HCT116 (cell line): ENCODE measurements around the gene TTLL7. TPM values are rescaled to one million over a fixed set of nuclear protein-coding genes. Genes with fewer than 3 reads are reported as not detected.

Experiments used
- ATAC-seq: fragments of 200-7000 bp; cut with Tn5 transposase; 2 replicates; pipeline ENCODE4 v1.9.1; 2020; ENCODE audit warnings: mild to moderate bottlenecking, moderate library complexity
- BruUV-seq: library from RNA; stranded (reverse); fragments of 400-500 nt; replicated peaks from 2 replicates; lab custom pipeline; 2021; lab: Mats Ljungman, UMichigan
- CTCF ChIA-PET: fragments of 300-600 bp; sonication (Branson Sonifier 250); formaldehyde crosslinking; loops from one replicate; lab custom pipeline; 2021; ENCODE audit warnings: antibody characterized with exemption; lab: Charles Lee
- POLR2A ChIA-PET: fragments of 300-600, 350-600 bp; sonication (Branson Sonifier 250); formaldehyde crosslinking; loops from one replicate; lab custom pipeline; 2021; ENCODE audit warnings: antibody characterized with exemption; lab: Charles Lee
- RAD21 ChIA-PET, 2 experiments: fragments of 300-600 bp; sonication (Branson Sonifier 250); formaldehyde crosslinking; loops; one replicate each; lab custom pipeline; 2023; ENCODE audit warnings: low total read pairs in 2 of 2; ENCODE audit not compliant: uncharacterized antibody in 2 of 2, unreplicated experiment in 2 of 2, low non-redundant PET in 1 of 2; lab: Charles Lee
- DNase-seq: peaks from one replicate; pipeline ENCODE4 v3.0.0-alpha.2; 2010; ENCODE audit warnings: low read depth, low spot score
- H2AFZ ChIP-seq: fragments of 200-600 bp; shearing (Covaris generic), sonication (generic); 2 replicates; pipeline ENCODE4 v1.6.1; 2017; ENCODE audit warnings: low read depth, mixed run types, mixed read lengths, antibody characterized with exemption, low read length; ENCODE audit not compliant: poor library complexity, severe bottlenecking
- H3K27ac ChIP-seq: 2 replicates; pipeline ENCODE4 v1.5.1; 2012; ENCODE audit warnings: low read depth, low read length
- H3K27me3 ChIP-seq: fragments of 200-600 bp; sonication (generic); 2 replicates; pipeline ENCODE4 v1.6.1; 2016; ENCODE audit warnings: mixed run types, low read length, mixed read lengths; ENCODE audit not compliant: insufficient read depth
- H3K36me3 ChIP-seq, 2 experiments: fragments of 200-500 bp in 1 of 2; fragments of 200-600 bp in 1 of 2; sonication (Bioruptor generic) in 1 of 2; sonication (generic) in 1 of 2; 2 replicates each; pipeline versions ENCODE4 v1.5.1 to v1.6.1; 2014 to 2016; ENCODE audit warnings: low read length in 2 of 2, inconsistent platforms in 1 of 2, mixed read lengths in 1 of 2, mixed run types in 1 of 2; ENCODE audit not compliant: insufficient read depth in 2 of 2, control insufficient read depth in 1 of 2
- H3K4me1 ChIP-seq, 2 experiments: fragments of 200-600 bp in 1 of 2; sonication (generic) in 1 of 2; 2 replicates each; pipeline versions ENCODE4 v1.5.1 to v1.6.1; 2012 to 2017; ENCODE audit warnings: low read length in 2 of 2, inconsistent platforms in 1 of 2, mild to moderate bottlenecking in 1 of 2, mixed read lengths in 1 of 2, mixed run types in 1 of 2, moderate library complexity in 1 of 2; ENCODE audit not compliant: insufficient read depth in 2 of 2, control insufficient read depth in 1 of 2
- H3K4me2 ChIP-seq: fragments of 200-600 bp; sonication (generic); 2 replicates; pipeline ENCODE4 v1.6.1; 2017; ENCODE audit warnings: mixed run types, low read length, mixed read lengths
- H3K4me3 ChIP-seq, 2 experiments: fragments of 200-600 bp in 1 of 2; sonication (generic) in 1 of 2; replicated peaks in 1 of 2; 2 replicates each; pipeline ENCODE4 v1.5.1; 2011 to 2016; ENCODE audit warnings: low read length in 2 of 2, control low read depth in 1 of 2, low read depth in 1 of 2, mild to moderate bottlenecking in 1 of 2, mixed read lengths in 1 of 2, mixed run types in 1 of 2
- H3K79me2 ChIP-seq: fragments of 200-600 bp; sonication (generic); 2 replicates; pipeline ENCODE4 v1.6.1; 2017; ENCODE audit warnings: mild to moderate bottlenecking, mixed run types, low read length, moderate library complexity, mixed read lengths; ENCODE audit not compliant: insufficient read depth
- H3K9ac ChIP-seq: fragments of 200-600 bp; sonication (generic); 2 replicates; pipeline ENCODE4 v1.6.1; 2016; ENCODE audit warnings: low read length, mixed read lengths
- H3K9me2 ChIP-seq: fragments of 200-600 bp; sonication (generic), shearing (Covaris generic); 2 replicates; pipeline ENCODE4 v1.6.1; 2017; ENCODE audit warnings: mixed run types, mild to moderate bottlenecking, moderate library complexity; ENCODE audit not compliant: insufficient read depth
- H3K9me3 ChIP-seq, 2 experiments: fragments of 200-500 bp in 1 of 2; fragments of 200-600 bp in 1 of 2; sonication (Bioruptor generic) in 1 of 2; sonication (generic) in 1 of 2; 2 replicates each; pipeline ENCODE4 v1.6.1; 2014 to 2017; ENCODE audit warnings: low read length in 2 of 2, mixed read lengths in 2 of 2, inconsistent platforms in 1 of 2, low read depth in 1 of 2, mild to moderate bottlenecking in 1 of 2, mixed run types in 1 of 2, moderate library complexity in 1 of 2; ENCODE audit not compliant: control insufficient read depth in 1 of 2, insufficient read depth in 1 of 2
- H4K20me1 ChIP-seq: fragments of 200-600 bp; sonication (generic), shearing (Covaris generic); 2 replicates; pipeline ENCODE4 v1.6.1; 2017; ENCODE audit warnings: mixed run types, mild to moderate bottlenecking, moderate library complexity; ENCODE audit not compliant: insufficient read depth
- CEBPB ChIP-seq: IDR thresholded peaks from 2 replicates; pipeline ENCODE4 v1.6.1; 2012; ENCODE audit warnings: low read depth
- ELF1 ChIP-seq: IDR thresholded peaks from 2 replicates; pipeline ENCODE4 v1.6.1; 2012; ENCODE audit warnings: low read depth, borderline replicate concordance
- EZH2 ChIP-seq: fragments of 200-600 bp; sonication (generic); IDR thresholded peaks from 2 replicates; pipeline ENCODE4 v1.6.1; 2017; ENCODE audit warnings: antibody characterized with exemption, mixed run types
- FOSL1 ChIP-seq: IDR thresholded peaks from 2 replicates; pipeline ENCODE4 v1.6.1; 2012; ENCODE audit warnings: low read depth
- JUND ChIP-seq: IDR thresholded peaks from 2 replicates; pipeline ENCODE4 v1.6.1; 2012
- MAX ChIP-seq: IDR thresholded peaks from 2 replicates; pipeline ENCODE4 v1.6.1; 2012
- RAD21 ChIP-seq: IDR thresholded peaks from 2 replicates; pipeline ENCODE4 v1.6.1; 2012; ENCODE audit warnings: low read depth, mild to moderate bottlenecking
- REST ChIP-seq: IDR thresholded peaks from 2 replicates; pipeline ENCODE4 v1.6.1; 2012; ENCODE audit warnings: low read depth
- SP1 ChIP-seq: IDR thresholded peaks from 2 replicates; pipeline ENCODE4 v1.6.1; 2012; ENCODE audit warnings: low read depth
- ZBTB33 ChIP-seq: IDR thresholded peaks from 2 replicates; pipeline ENCODE4 v1.6.1; 2011; ENCODE audit warnings: mild to moderate bottlenecking, low read length, moderate library complexity; ENCODE audit not compliant: insufficient replicate concordance; ENCODE audit errors: extremely low read depth
- ZNF274 ChIP-seq: fragments of 200-500 bp; sonication (Bioruptor generic); IDR thresholded peaks from 2 replicates; pipeline ENCODE4 v1.6.1; 2014; ENCODE audit warnings: mild to moderate bottlenecking, low read depth, low read length, inconsistent platforms
- intact Hi-C: fragments of 100-400 bp; cut with micrococcal nuclease; formaldehyde crosslinking; loops from 2 replicates; pipeline ENCODE4 v1.10.0; 2022
- total RNA-seq: library from RNA; stranded (reverse); gene quantifications from one replicate; pipeline ENCODE4 v1.2.1, GENCODE V29; 2021; ENCODE audit not compliant: unreplicated experiment
- TF ChIP-seq, protein P1 (sequence below), 3 experiments: fragments of 200-600 bp in 1 of 3; sonication (generic) in 1 of 3; IDR thresholded peaks in 2 of 3; conservative IDR thresholded peaks in 1 of 3; 2 replicates each; pipeline ENCODE4 v1.5.1; 2012 to 2017; ENCODE audit warnings: low read depth in 2 of 3, low read length in 2 of 3, antibody characterized with exemption in 1 of 3, borderline replicate concordance in 1 of 3, control low read depth in 1 of 3, mild to moderate bottlenecking in 1 of 3, mixed read lengths in 1 of 3, mixed run types in 1 of 3, moderate library complexity in 1 of 3; ENCODE audit not compliant: insufficient read depth in 1 of 3

TTLL7 gene
- total RNA-seq, 1 experiment from 2014 or later: 21.2 TPM

- intact Hi-C loops: no loop called here
- Histone ChIP-seq H3K9me3 (no peaks in the 10 kb centered on the region), H3K9ac (no peak overlapping the region), H3K4me1 (no peaks in the 10 kb centered on the region), H3K79me2 (no peaks in the 10 kb centered on the region), H3K4me3 (no peak overlapping the region), H4K20me1 (no peaks in the 10 kb centered on the region), H3K4me2 (no peak overlapping the region), H3K27ac (no peak overlapping the region), H2AFZ (no peak overlapping the region), H3K9me2 (no peaks in the 10 kb centered on the region), H3K36me3 (no peaks in the 10 kb centered on the region), H3K27me3 (no peaks in the 10 kb centered on the region)
- ChIA-PET RAD21 (no interaction called here), POLR2A (no interaction called here), CTCF (no interaction called here)
- no TSS peak for BruUV-seq
- TF ChIP-seq, protein P1, sequence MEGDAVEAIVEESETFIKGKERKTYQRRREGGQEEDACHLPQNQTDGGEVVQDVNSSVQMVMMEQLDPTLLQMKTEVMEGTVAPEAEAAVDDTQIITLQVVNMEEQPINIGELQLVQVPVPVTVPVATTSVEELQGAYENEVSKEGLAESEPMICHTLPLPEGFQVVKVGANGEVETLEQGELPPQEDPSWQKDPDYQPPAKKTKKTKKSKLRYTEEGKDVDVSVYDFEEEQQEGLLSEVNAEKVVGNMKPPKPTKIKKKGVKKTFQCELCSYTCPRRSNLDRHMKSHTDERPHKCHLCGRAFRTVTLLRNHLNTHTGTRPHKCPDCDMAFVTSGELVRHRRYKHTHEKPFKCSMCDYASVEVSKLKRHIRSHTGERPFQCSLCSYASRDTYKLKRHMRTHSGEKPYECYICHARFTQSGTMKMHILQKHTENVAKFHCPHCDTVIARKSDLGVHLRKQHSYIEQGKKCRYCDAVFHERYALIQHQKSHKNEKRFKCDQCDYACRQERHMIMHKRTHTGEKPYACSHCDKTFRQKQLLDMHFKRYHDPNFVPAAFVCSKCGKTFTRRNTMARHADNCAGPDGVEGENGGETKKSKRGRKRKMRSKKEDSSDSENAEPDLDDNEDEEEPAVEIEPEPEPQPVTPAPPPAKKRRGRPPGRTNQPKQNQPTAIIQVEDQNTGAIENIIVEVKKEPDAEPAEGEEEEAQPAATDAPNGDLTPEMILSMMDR (IDR thresholded peaks at IDR 0.05 in 2 of 3, conservative IDR thresholded peaks at IDR 0.05 in 1 of 3; ENCODE audit: borderline replicate concordance in 1 of 3, insufficient read depth in 1 of 3, low read depth in 2 of 3, low read length in 2 of 3): no peak
- TF ChIP-seq ZBTB33 (no peak), SP1 (no peak), REST (no peak), FOSL1 (no peak), CEBPB (no peak), RAD21 (no peak), EZH2 (no peak), JUND (no peak), ELF1 (no peak), ZNF274 (no peak), MAX (no peak)
- no peak for ATAC-seq
- DNase-seq: no peak
Observed at GRCh38 chr1:83815330-83815729, 183.6 kb downstream of the TTLL7 start.
